GM23248 (cell line): ENCODE measurements around the gene CHDH. TPM values are rescaled to one million over a fixed set of nuclear protein-coding genes. Genes with fewer than 3 reads are reported as not detected.

Experiments
- DNase-seq: peaks from one replicate; pipeline ENCODE4 v3.0.0-alpha.2; 2015
- H2AFZ ChIP-seq: fragments of 200-600 bp; sonication (generic); 2 replicates; pipeline ENCODE4 v1.6.1; 2016; ENCODE audit warnings: antibody characterized with exemption
- H3F3A ChIP-seq: fragments of 200-600 bp; sonication (generic); 2 replicates; pipeline ENCODE4 v1.6.1; 2016; ENCODE audit warnings: mild to moderate bottlenecking, antibody characterized with exemption, mixed run types; ENCODE audit not compliant: insufficient read depth
- H3K27ac ChIP-seq: fragments of 200-600 bp; sonication (generic); 2 replicates; pipeline ENCODE4 v1.5.1; 2016; ENCODE audit warnings: mild to moderate bottlenecking
- H3K27me3 ChIP-seq: fragments of 200-600 bp; sonication (generic); replicated peaks from 2 replicates; pipeline ENCODE4 v1.6.1; 2016; ENCODE audit warnings: mild to moderate bottlenecking; ENCODE audit not compliant: insufficient read depth
- H3K36me3 ChIP-seq: fragments of 200-600 bp; sonication (generic); 2 replicates; pipeline ENCODE4 v1.6.1; 2016; ENCODE audit warnings: low read depth, mild to moderate bottlenecking
- H3K4me1 ChIP-seq: fragments of 200-600 bp; sonication (generic); 2 replicates; pipeline ENCODE4 v1.6.1; 2016; ENCODE audit warnings: mild to moderate bottlenecking; ENCODE audit not compliant: insufficient read depth
- H3K4me2 ChIP-seq: fragments of 200-600 bp; sonication (generic); one replicate; pipeline ENCODE4 v1.6.1; 2016; ENCODE audit warnings: mild to moderate bottlenecking; ENCODE audit not compliant: unreplicated experiment
- H3K4me3 ChIP-seq: fragments of 200-600 bp; sonication (generic); 2 replicates; pipeline ENCODE4 v1.5.1; 2016; ENCODE audit warnings: mild to moderate bottlenecking
- H3K79me2 ChIP-seq: fragments of 200-600 bp; sonication (generic); 2 replicates; pipeline ENCODE4 v1.6.1; 2016; ENCODE audit warnings: mild to moderate bottlenecking; ENCODE audit not compliant: insufficient read depth
- H3K9ac ChIP-seq: fragments of 200-600 bp; sonication (generic); 2 replicates; pipeline ENCODE4 v1.6.1; 2016; ENCODE audit warnings: mild to moderate bottlenecking
- H3K9me2 ChIP-seq: fragments of 200-600 bp; sonication (generic); 2 replicates; pipeline ENCODE4 v1.6.1; 2016; ENCODE audit warnings: mixed run types, mild to moderate bottlenecking, moderate library complexity; ENCODE audit not compliant: insufficient read depth
- H3K9me3 ChIP-seq: fragments of 200-600 bp; sonication (generic); one replicate; pipeline ENCODE4 v1.6.1; 2017; ENCODE audit warnings: low read depth
- H4K20me1 ChIP-seq: fragments of 200-600 bp; sonication (generic); 2 replicates; pipeline ENCODE4 v1.6.0; 2016; ENCODE audit not compliant: insufficient read depth
- EZH2 ChIP-seq: fragments of 200-600 bp; sonication (generic); IDR thresholded peaks from 2 replicates; pipeline ENCODE4 v1.6.1; 2018; ENCODE audit warnings: antibody characterized with exemption, mild to moderate bottlenecking; ENCODE audit not compliant: insufficient read depth, poor library complexity, severe bottlenecking
- EZH2phosphoT487 ChIP-seq: fragments of 200-600 bp; sonication (generic); IDR thresholded peaks from 2 replicates; pipeline ENCODE4 v1.6.1; 2018; ENCODE audit warnings: antibody characterized with exemption, moderate library complexity, mild to moderate bottlenecking, low read depth; ENCODE audit not compliant: insufficient read depth
- WGBS, 2 experiments: methylation state at CpG; one replicate each; pipeline ENCODE4 v1.1.6; 2015 to 2017; ENCODE audit warnings: low lambda C conversion rate in 2 of 2, low coverage in 1 of 2; ENCODE audit errors: missing lambda C conversion rate in 2 of 2; 5-methylcytosine and 5-hydroxymethylcytosine counted together
- in situ Hi-C: fragments of 300-500 bp; cut with MboI; formaldehyde crosslinking; loops from 2 replicates; pipeline ENCODE4 v1.15.0; 2020
- polyA plus RNA-seq: library from polyadenylated mRNA; unstranded; fragments of >200 nt; fragmentation: Nextera tagmentation; extraction: Ambion mirVana; gene quantifications from 2 replicates; pipeline ENCODE4 v1.2.1, GENCODE V29; 2016
- total RNA-seq: library from RNA; depleted of rRNA; stranded (reverse); fragments of >200 nt; shearing (Covaris generic); gene quantifications from 2 replicates; pipeline ENCODE4 v1.2.3, GENCODE V29; 2014

Gene CHDH
- total and polyA plus RNA-seq, 2 experiments from 2014 or later: 0.11 TPM; not detected in 1

GRCh38 chr3:53888232-53888631, 42.0 kb upstream of the CHDH start:
- Histone ChIP-seq H3K27ac (no peak overlapping the region), H4K20me1 (no peaks in the 10 kb centered on the region), H3K9me3 (no peaks in the 10 kb centered on the region), H2AFZ (no peak overlapping the region), H3K4me2 (no peak overlapping the region), H3F3A (peaks cover 8% of the 10 kb centered on the region; the same call in 1 of the 2 replicates), H3K27me3 (no peaks in the 10 kb centered on the region), H3K9me2 (no peaks in the 10 kb centered on the region), H3K4me1 (peaks cover 11% of the 10 kb centered on the region), H3K9ac (no peak overlapping the region), H3K4me3 (no peak overlapping the region), H3K36me3 (peaks cover 15% of the 10 kb centered on the region; the same call in 1 of the 2 replicates), H3K79me2 (peaks cover 56% of the 10 kb centered on the region)
- in situ Hi-C loops: loop anchor here (25.0 kb wide), 1 partner anchor 551 kb away; the partner anchor contains the start of gene DCP1A
- WGBS, 2 experiments: 97 to 100% methylated on average over 1 of the region's 1 CpG
- no peak for DNase-seq
- TF ChIP-seq EZH2phosphoT487 (no peak), EZH2 (no peak)

GRCh38 chr3:53887446-53887845, 41.2 kb upstream of the CHDH start:
- no peaks in the 10 kb centered on the region for H3K9me2 ChIP-seq
- H2AFZ ChIP-seq: no peak overlapping the region
- DNase-seq: no peak
- TF ChIP-seq EZH2phosphoT487: no peak
- no peak for TF ChIP-seq EZH2
- H4K20me1 ChIP-seq: no peaks in the 10 kb centered on the region
- in situ Hi-C loops: loop anchor here (25.0 kb wide), 1 partner anchor 550 kb away; the partner anchor contains the start of gene DCP1A
- no peaks in the 10 kb centered on the region for H3K9me3 ChIP-seq
- H3K4me3 ChIP-seq: no peak overlapping the region
- no peak overlapping the region for H3K27ac ChIP-seq
- peaks cover 10% of the 10 kb centered on the region for H3F3A ChIP-seq
- H3K4me1 ChIP-seq: peaks cover 11% of the 10 kb centered on the region
- no peaks in the 10 kb centered on the region for H3K27me3 ChIP-seq
- no peak overlapping the region for H3K9ac ChIP-seq
- H3K79me2 ChIP-seq: peaks cover 56% of the 10 kb centered on the region
- H3K36me3 ChIP-seq: peaks cover 15% of the 10 kb centered on the region; the same call in 1 of the 2 replicates
- H3K4me2 ChIP-seq: no peak overlapping the region

GRCh38 chr3:53885239-53885638, 39.0 kb upstream of the CHDH start:
- in situ Hi-C loops: loop anchor here (25.0 kb wide), 1 partner anchor 548 kb away; the partner anchor contains the start of gene DCP1A
- Histone ChIP-seq H3F3A (peaks cover 9% of the 10 kb centered on the region), H3K79me2 (peaks cover 56% of the 10 kb centered on the region), H3K4me3 (no peak overlapping the region), H3K9me2 (no peaks in the 10 kb centered on the region), H2AFZ (no peak overlapping the region), H3K4me1 (peaks cover 11% of the 10 kb centered on the region), H3K27me3 (no peaks in the 10 kb centered on the region), H3K4me2 (no peak overlapping the region), H3K9me3 (no peaks in the 10 kb centered on the region), H3K27ac (no peak overlapping the region), H3K36me3 (peaks cover 15% of the 10 kb centered on the region; the same call in 1 of the 2 replicates), H3K9ac (no peak overlapping the region), H4K20me1 (no peaks in the 10 kb centered on the region)
- 98% methylated on average over 3 of the region's 3 CpGs for WGBS, 2 experiments
- no peak for DNase-seq
- TF ChIP-seq EZH2phosphoT487 (no peak), EZH2 (no peak)

GRCh38 chr3:53884623-53885022, 38.4 kb upstream of the CHDH start:
- Histone ChIP-seq H3K27me3 (no peaks in the 10 kb centered on the region), H3K27ac (no peak overlapping the region), H3F3A (peaks cover 9% of the 10 kb centered on the region), H3K36me3 (peaks cover 18% of the 10 kb centered on the region), H3K79me2 (peaks cover 56% of the 10 kb centered on the region), H3K4me2 (no peak overlapping the region), H3K9me2 (no peaks in the 10 kb centered on the region), H2AFZ (no peak overlapping the region), H3K4me3 (no peak overlapping the region), H4K20me1 (no peaks in the 10 kb centered on the region), H3K9me3 (no peaks in the 10 kb centered on the region), H3K9ac (no peak overlapping the region), H3K4me1 (peaks cover 12% of the 10 kb centered on the region)
- WGBS, 2 experiments: 97 to 99% methylated on average over 11 of the region's 11 CpGs
- in situ Hi-C loops: loop anchor here (25.0 kb wide), 1 partner anchor 547 kb away; the partner anchor contains the start of gene DCP1A
- DNase-seq: no peak
- TF ChIP-seq EZH2phosphoT487 (no peak), EZH2 (no peak)
